Smooth muscle cell (in vitro differentiated cells): Measurements from ENCODE around the gene CZIB. TPM values are rescaled to one million over a fixed set of nuclear protein-coding genes. Genes with fewer than 3 reads are reported as not detected.
"Not testable (repeated sequence)": the region's sequence is repeated elsewhere in the genome, so short reads cannot be mapped to it uniquely, and the experiment has no call there.

Experiments used
- DNase-seq: peaks from one replicate; lab custom pipeline; 2025; ENCODE audit not compliant: unreplicated experiment; lab: John Stamatoyannopoulos, UW
- H2AFZ ChIP-seq: fragments of 200-600 bp; sonication (generic); 2 replicates; pipeline ENCODE4 v1.6.0; 2016; ENCODE audit warnings: antibody characterized with exemption, low read depth, mild to moderate bottlenecking
- H3F3A ChIP-seq: fragments of 200-600 bp; sonication (generic); 2 replicates; pipeline ENCODE4 v1.6.0; 2017; ENCODE audit warnings: antibody characterized with exemption, low read depth
- H3K27ac ChIP-seq: fragments of 200-600 bp; sonication (generic); 2 replicates; pipeline ENCODE4 v1.5.1; 2016; ENCODE audit warnings: low read depth, mild to moderate bottlenecking
- H3K27me3 ChIP-seq: fragments of 200-600 bp; sonication (generic); 2 replicates; pipeline ENCODE4 v1.6.1; 2016; ENCODE audit warnings: low read depth, mild to moderate bottlenecking
- H3K36me3 ChIP-seq: fragments of 200-600 bp; sonication (generic); 2 replicates; pipeline ENCODE4 v1.5.1; 2016; ENCODE audit warnings: low read depth
- H3K4me1 ChIP-seq: fragments of 200-600 bp; sonication (generic); 2 replicates; pipeline ENCODE4 v1.5.1; 2016; ENCODE audit warnings: low read depth
- H3K4me2 ChIP-seq: fragments of 200-600 bp; sonication (generic); 2 replicates; pipeline ENCODE4 v1.6.0; 2016; ENCODE audit warnings: mild to moderate bottlenecking
- H3K4me3 ChIP-seq: fragments of 200-600 bp; sonication (generic); 2 replicates; pipeline ENCODE4 v1.5.1; 2016; ENCODE audit warnings: mild to moderate bottlenecking
- H3K79me2 ChIP-seq: fragments of 200-600 bp; sonication (generic); 2 replicates; pipeline ENCODE4 v1.6.0; 2016; ENCODE audit warnings: low read depth, mild to moderate bottlenecking
- H3K9ac ChIP-seq: fragments of 200-600 bp; sonication (generic); 2 replicates; pipeline ENCODE4 v1.6.0; 2016; ENCODE audit warnings: low read depth
- H3K9me3 ChIP-seq: fragments of 200-600 bp; sonication (generic); replicated peaks from 2 replicates; pipeline ENCODE4 v1.5.1; 2016; ENCODE audit warnings: low read depth
- H4K20me1 ChIP-seq: fragments of 200-600 bp; sonication (generic); 2 replicates; pipeline ENCODE4 v1.6.0; 2016; ENCODE audit warnings: low read depth
- CTCF ChIP-seq: fragments of 200-600 bp; sonication (generic); IDR thresholded peaks from 2 replicates; pipeline ENCODE4 v1.5.1; 2017; ENCODE audit warnings: borderline replicate concordance, mild to moderate bottlenecking, antibody characterized with exemption; ENCODE audit not compliant: insufficient read depth, poor library complexity, severe bottlenecking
- WGBS: methylation state at CpG from one replicate; pipeline ENCODE4 v1.1.7; 2016; ENCODE audit warnings: low lambda C conversion rate; 5-methylcytosine and 5-hydroxymethylcytosine counted together
- polyA plus RNA-seq: library from polyadenylated mRNA; unstranded; fragments of >200 nt; fragmentation: Nextera tagmentation; extraction: Ambion mirVana; gene quantifications from 2 replicates; pipeline ENCODE4 v1.2.1, GENCODE V29; 2016
- total RNA-seq: library from RNA; depleted of rRNA; stranded (reverse); fragments of >200 nt; gene quantifications from 2 replicates; pipeline ENCODE4 v1.2.3, GENCODE V29; 2014

CZIB gene
- total and polyA plus RNA-seq, 2 experiments from 2014 or later: 47.9 to 49.4 TPM

- no peak for TF ChIP-seq CTCF
- DNase-seq: no peak
- WGBS: 86% methylated on average over 4 of the region's 4 CpGs
- Histone ChIP-seq H3K9me3 (no peaks in the 10 kb centered on the region), H3K4me1 (peaks cover 3% of the 10 kb centered on the region), H4K20me1 (no peaks in the 10 kb centered on the region), H3K79me2 (no peaks in the 10 kb centered on the region), H2AFZ (no peak overlapping the region), H3K36me3 (no peaks in the 10 kb centered on the region), H3K4me2 (no peak overlapping the region), H3K27ac (no peak overlapping the region), H3K27me3 (no peaks in the 10 kb centered on the region), H3F3A (no peaks in the 10 kb centered on the region), H3K4me3 (no peak overlapping the region), H3K9ac (no peak overlapping the region)
These were observed 32.3 kb downstream of the CZIB start for GRCh38 chr1:53188099-53188498.

- H3K79me2 ChIP-seq: no peaks in the 10 kb centered on the region
- H3K4me1 ChIP-seq: peaks cover 3% of the 10 kb centered on the region
- TF ChIP-seq CTCF: no peak
- no peaks in the 10 kb centered on the region for H3K36me3 ChIP-seq
- no peak overlapping the region for H3K9ac ChIP-seq
- H3K4me3 ChIP-seq: no peak overlapping the region
- H3K9me3 ChIP-seq: no peaks in the 10 kb centered on the region
- no peaks in the 10 kb centered on the region for H4K20me1 ChIP-seq
- peak overlapping the region; percentile 29 for H2AFZ ChIP-seq
- 96% methylated on average over 1 of the region's 1 CpG for WGBS
- no peaks in the 10 kb centered on the region for H3K27me3 ChIP-seq
- no peaks in the 10 kb centered on the region for H3F3A ChIP-seq
- H3K27ac ChIP-seq: no peak overlapping the region
- no peak for DNase-seq
- no peak overlapping the region for H3K4me2 ChIP-seq
These were observed 33.0 kb downstream of the CZIB start for GRCh38 chr1:53187401-53187800.

- Histone ChIP-seq H3K9ac (no peak overlapping the region), H3K27me3 (no peaks in the 10 kb centered on the region), H4K20me1 (no peaks in the 10 kb centered on the region), H3K9me3 (no peaks in the 10 kb centered on the region), H3K27ac (no peak overlapping the region), H3K79me2 (no peaks in the 10 kb centered on the region), H3K36me3 (no peaks in the 10 kb centered on the region), H3K4me3 (no peak overlapping the region), H3F3A (no peaks in the 10 kb centered on the region), H2AFZ (no peak overlapping the region), H3K4me2 (no peak overlapping the region), H3K4me1 (peaks cover 3% of the 10 kb centered on the region)
- DNase-seq: no peak
- WGBS: 76% methylated on average over 3 of the region's 3 CpGs
- no peak for TF ChIP-seq CTCF
These were observed 33.9 kb downstream of the CZIB start for GRCh38 chr1:53186533-53186932.

- H3K36me3 ChIP-seq: not testable (repeated sequence)
- 89% methylated on average over 2 of the region's 2 CpGs for WGBS
These were observed 34.5 kb downstream of the CZIB start for GRCh38 chr1:53185955-53186297.

More at GRCh38 chr1:53185955-53186297, 34.5 kb downstream of the CZIB start:
- not testable (repeated sequence) for H3K4me3 ChIP-seq, H3K4me1 ChIP-seq, H3K27ac ChIP-seq, H3K4me2 ChIP-seq, H3K9me3 ChIP-seq, H2AFZ ChIP-seq, H3F3A ChIP-seq, H3K27me3 ChIP-seq, H4K20me1 ChIP-seq, H3K79me2 ChIP-seq, H3K9ac ChIP-seq, DNase-seq
